SK-N-SH (cell line): ENCODE data around the gene SCD. TPM values are rescaled to one million over a fixed set of nuclear protein-coding genes. Genes with fewer than 3 reads are reported as not detected.
A peak's percentile ranks its signal among the peaks of the same experiment; 100 is the strongest.

ENCODE experiments used
- CTCF ChIA-PET: fragments of 300-600, 350-600 bp; formaldehyde crosslinking; extraction: SDS; loops from one replicate; lab custom pipeline; 2021; lab: Yijun Ruan, JAX
- POLR2A ChIA-PET: fragments of 350-600 bp; sonication (Branson Sonifier 250); formaldehyde crosslinking; extraction: SDS; loops from one replicate; lab custom pipeline; 2020; ENCODE audit warnings: antibody characterized with exemption, inconsistent platforms; lab: Yijun Ruan, JAX
- DNase-seq: peaks from one replicate; pipeline ENCODE4 v3.0.0; 2012
- H2AFZ ChIP-seq: fragments of 200-600 bp; sonication (generic); 2 replicates; pipeline ENCODE4 v1.8.1; 2016; ENCODE audit warnings: antibody characterized with exemption, mild to moderate bottlenecking, low read depth
- H3F3A ChIP-seq: fragments of 200-600 bp; sonication (generic); replicated peaks from 2 replicates; pipeline ENCODE3; 2016; ENCODE audit warnings: antibody characterized with exemption, mild to moderate bottlenecking; ENCODE audit not compliant: insufficient read depth
- H3K27ac ChIP-seq, 2 experiments: fragments of 200-500 bp in 1 of 2; fragments of 200-600 bp in 1 of 2; sonication (Bioruptor generic) in 1 of 2; sonication (generic), shearing (Covaris generic) in 1 of 2; 2 replicates each; pipeline versions ENCODE4 v1.5.1 to v1.6.1; 2014 to 2016; ENCODE audit warnings: low read depth in 2 of 2, inconsistent platforms in 1 of 2, low read length in 1 of 2, mild to moderate bottlenecking in 1 of 2, mixed read lengths in 1 of 2
- H3K27me3 ChIP-seq: fragments of 200-600 bp; sonication (generic), shearing (Covaris generic); 2 replicates; pipeline ENCODE4 v1.6.1; 2016; ENCODE audit warnings: mixed run types; ENCODE audit not compliant: insufficient read depth
- H3K36me3 ChIP-seq, 2 experiments: fragments of 200-500 bp in 1 of 2; fragments of 200-600 bp in 1 of 2; sonication (Bioruptor generic) in 1 of 2; sonication (generic) in 1 of 2; replicated peaks in 1 of 2; 2 replicates each; pipeline versions ENCODE3 to v1.5.1; 2014 to 2016; ENCODE audit warnings: low read length in 1 of 2, mild to moderate bottlenecking in 1 of 2; ENCODE audit not compliant: insufficient read depth in 2 of 2, control insufficient read depth in 1 of 2
- H3K4me1 ChIP-seq, 2 experiments: fragments of 200-500 bp in 1 of 2; fragments of 200-600 bp in 1 of 2; sonication (Bioruptor generic) in 1 of 2; sonication (generic), shearing (Covaris generic) in 1 of 2; 2 replicates each; pipeline versions ENCODE4 v1.5.1 to v1.6.1; 2014 to 2016; ENCODE audit warnings: low read depth in 1 of 2, low read length in 1 of 2, mixed run types in 1 of 2; ENCODE audit not compliant: insufficient read depth in 2 of 2, control insufficient read depth in 1 of 2
- H3K4me2 ChIP-seq: fragments of 200-600 bp; sonication (generic), shearing (Covaris generic); 2 replicates; pipeline ENCODE4 v1.6.1; 2017; ENCODE audit warnings: mixed run types
- H3K4me3 ChIP-seq, 2 experiments: fragments of 200-500 bp in 1 of 2; fragments of 200-600 bp in 1 of 2; sonication (Bioruptor generic) in 1 of 2; sonication (generic), shearing (Covaris generic) in 1 of 2; 2 replicates each; pipeline versions ENCODE4 v1.5.1 to v1.8.1; 2014 to 2016; ENCODE audit warnings: low read depth in 2 of 2, inconsistent platforms in 1 of 2, low read length in 1 of 2, mild to moderate bottlenecking in 1 of 2, mixed read lengths in 1 of 2, moderate library complexity in 1 of 2
- H3K79me2 ChIP-seq: fragments of 200-600 bp; sonication (generic); 2 replicates; pipeline ENCODE4 v1.8.1; 2017; ENCODE audit warnings: mild to moderate bottlenecking; ENCODE audit not compliant: insufficient read depth
- H3K9ac ChIP-seq: fragments of 200-600 bp; sonication (generic); 2 replicates; pipeline ENCODE4 v1.6.1; 2017; ENCODE audit warnings: mixed run types
- H3K9me2 ChIP-seq: fragments of 200-600 bp; sonication (generic); 2 replicates; pipeline ENCODE4 v1.6.1; 2017; ENCODE audit warnings: mixed run types
- H3K9me3 ChIP-seq: fragments of 200-600 bp; sonication (generic); 2 replicates; pipeline ENCODE4 v1.6.1; 2017; ENCODE audit warnings: mixed run types, mild to moderate bottlenecking, moderate library complexity
- H4K20me1 ChIP-seq: fragments of 200-600 bp; sonication (generic); 2 replicates; pipeline ENCODE4 v1.6.1; 2017; ENCODE audit warnings: mild to moderate bottlenecking, mixed run types; ENCODE audit not compliant: insufficient read depth
- CHD2 ChIP-seq: fragments of 150-350 bp; IDR thresholded peaks from 2 replicates; pipeline ENCODE4 v1.6.1; 2018; ENCODE audit warnings: low read length; ENCODE audit not compliant: partially characterized antibody
- ELF1 ChIP-seq: IDR thresholded peaks from 2 replicates; pipeline ENCODE4 v1.4.0; 2012
- EZH2phosphoT487 ChIP-seq: fragments of 200-600 bp; sonication (generic); IDR thresholded peaks from 2 replicates; pipeline ENCODE4 v1.6.1; 2017; ENCODE audit warnings: low read depth, mixed run types, mild to moderate bottlenecking, antibody characterized with exemption, moderate library complexity, borderline replicate concordance
- GABPA ChIP-seq: IDR thresholded peaks from 2 replicates; pipeline ENCODE4 v1.4.0; 2012; ENCODE audit warnings: low read depth, mild to moderate bottlenecking
- GATA2 ChIP-seq: sonication (generic); formaldehyde crosslinking; IDR thresholded peaks from 2 replicates; pipeline ENCODE4 v1.5.0; 2020; ENCODE audit warnings: mild to moderate bottlenecking, missing genetic modification reagents
- MXI1 ChIP-seq: IDR thresholded peaks from 2 replicates; pipeline ENCODE4 v1.6.1; 2012; ENCODE audit warnings: mild to moderate bottlenecking, low read depth, low read length, improper control_type of control experiment
- NFIC ChIP-seq: IDR thresholded peaks from 2 replicates; pipeline ENCODE4 v1.4.0; 2012; ENCODE audit warnings: borderline replicate concordance
- NRF1 ChIP-seq: IDR thresholded peaks from 2 replicates; pipeline ENCODE4 v1.6.1; 2012; ENCODE audit warnings: low read depth, mild to moderate bottlenecking, low read length
- RFX5 ChIP-seq: IDR thresholded peaks from 2 replicates; pipeline ENCODE4 v1.6.1; 2012; ENCODE audit warnings: mild to moderate bottlenecking, improper control_type of control experiment, low read length
- SMC3 ChIP-seq: IDR thresholded peaks from 2 replicates; pipeline ENCODE4 v1.6.1; 2012; ENCODE audit warnings: low read depth, low read length, improper control_type of control experiment
- TCF12 ChIP-seq: IDR thresholded peaks from 2 replicates; pipeline ENCODE4 v1.4.0; 2012
- TEAD4 ChIP-seq: IDR thresholded peaks from 2 replicates; pipeline ENCODE4 v1.4.0; 2012; ENCODE audit warnings: mild to moderate bottlenecking, borderline replicate concordance; ENCODE audit not compliant: insufficient read depth
- WGBS: methylation state at CpG from one replicate; pipeline ENCODE4 v1.1.6; 2017; ENCODE audit warnings: low lambda C conversion rate; 5-methylcytosine and 5-hydroxymethylcytosine counted together
- polyA plus RNA-seq, 3 experiments: library from polyadenylated mRNA; depleted of rRNA; stranded (reverse); fragments of >200 nt; gene quantifications; 2 replicates each; pipeline ENCODE4 v1.2.3, GENCODE V29; 2012
- TF ChIP-seq, protein P1 (sequence below): IDR thresholded peaks from 2 replicates; pipeline ENCODE4 v1.4.0; 2012; ENCODE audit warnings: low read depth, borderline replicate concordance
- TF ChIP-seq, protein P2 (sequence below): fragments of 150-350 bp; IDR thresholded peaks from 2 replicates; pipeline ENCODE4 v1.6.1; 2017; ENCODE audit warnings: antibody characterized with exemption, low read length, low read depth, borderline replicate concordance
- TF ChIP-seq, protein P3 (sequence below): fragments of 150-350 bp; IDR thresholded peaks from 2 replicates; pipeline ENCODE4 v1.6.1; 2016; ENCODE audit warnings: mild to moderate bottlenecking, low read depth, low read length
- TF ChIP-seq, protein P4 (sequence below): IDR thresholded peaks from 2 replicates; pipeline ENCODE4 v1.6.1; 2012; ENCODE audit warnings: mild to moderate bottlenecking, low read depth, low read length, moderate library complexity

The SCD gene
- polyA plus RNA-seq, 1 of the 3 experiments (the other 2 are of a cell fraction), result 19.7 TPM

DNA sequence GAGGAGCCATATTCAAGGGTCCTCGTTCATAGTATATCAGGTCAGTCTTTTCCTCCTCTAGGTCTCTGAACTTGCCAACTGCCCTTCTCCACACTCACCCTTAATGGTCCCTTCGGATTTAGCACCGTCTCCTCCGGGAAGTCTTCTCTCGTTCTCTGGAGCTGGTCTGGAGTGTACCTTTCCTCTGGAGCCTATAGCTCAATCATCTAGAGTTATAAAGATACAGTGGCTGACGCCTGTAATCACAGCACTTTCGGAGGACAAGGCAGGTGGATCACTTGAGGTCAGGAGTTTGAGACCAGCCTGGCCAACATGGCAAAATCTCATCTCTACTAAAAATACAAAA lies 4.4 kb upstream of the SCD start:
- Histone ChIP-seq H3K4me3 (no peak overlapping the region), H3K36me3 (no peaks in the 10 kb centered on the region), H3K4me1 (peaks cover 0 to 21% of the 10 kb centered on the region in 2 experiments; a peak in 1 of 4 replicates), H2AFZ (no peak overlapping the region), H3K4me2 (no peak overlapping the region), H3K9ac (no peak overlapping the region), H4K20me1 (no peaks in the 10 kb centered on the region), H3K27me3 (no peaks in the 10 kb centered on the region; the same call in 1 of the 2 replicates), H3K79me2 (no peaks in the 10 kb centered on the region), H3F3A (peaks cover 4% of the 10 kb centered on the region), H3K9me3 (no peaks in the 10 kb centered on the region), H3K27ac (peak overlapping the region in 1 of 2 experiments; percentile 11; a peak in 1 of 4 replicates), H3K9me2 (no peaks in the 10 kb centered on the region)
- CTCF ChIA-PET, result interaction anchor here (0.6 to 24.3 kb wide), 13 partner anchors 9 to 206 kb away, joined by 3 to 432 read pairs (median 3); partner anchors contain the start of genes PKD2L1 and SEC31B
- TF ChIP-seq, protein P1, sequence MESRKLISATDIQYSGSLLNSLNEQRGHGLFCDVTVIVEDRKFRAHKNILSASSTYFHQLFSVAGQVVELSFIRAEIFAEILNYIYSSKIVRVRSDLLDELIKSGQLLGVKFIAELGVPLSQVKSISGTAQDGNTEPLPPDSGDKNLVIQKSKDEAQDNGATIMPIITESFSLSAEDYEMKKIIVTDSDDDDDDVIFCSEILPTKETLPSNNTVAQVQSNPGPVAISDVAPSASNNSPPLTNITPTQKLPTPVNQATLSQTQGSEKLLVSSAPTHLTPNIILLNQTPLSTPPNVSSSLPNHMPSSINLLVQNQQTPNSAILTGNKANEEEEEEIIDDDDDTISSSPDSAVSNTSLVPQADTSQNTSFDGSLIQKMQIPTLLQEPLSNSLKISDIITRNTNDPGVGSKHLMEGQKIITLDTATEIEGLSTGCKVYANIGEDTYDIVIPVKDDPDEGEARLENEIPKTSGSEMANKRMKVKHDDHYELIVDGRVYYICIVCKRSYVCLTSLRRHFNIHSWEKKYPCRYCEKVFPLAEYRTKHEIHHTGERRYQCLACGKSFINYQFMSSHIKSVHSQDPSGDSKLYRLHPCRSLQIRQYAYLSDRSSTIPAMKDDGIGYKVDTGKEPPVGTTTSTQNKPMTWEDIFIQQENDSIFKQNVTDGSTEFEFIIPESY, result no peak
- TF ChIP-seq ELF1 (no peak), GABPA (no peak), CHD2 (no peak), TEAD4 (no peak), NRF1 (no peak), NFIC (no peak), EZH2phosphoT487 (no peak), GATA2 (CRISPR knock-in tag) (no peak), SMC3 (no peak), MXI1 (no peak), TCF12 (no peak), RFX5 (no peak)
- TF ChIP-seq, protein P2, sequence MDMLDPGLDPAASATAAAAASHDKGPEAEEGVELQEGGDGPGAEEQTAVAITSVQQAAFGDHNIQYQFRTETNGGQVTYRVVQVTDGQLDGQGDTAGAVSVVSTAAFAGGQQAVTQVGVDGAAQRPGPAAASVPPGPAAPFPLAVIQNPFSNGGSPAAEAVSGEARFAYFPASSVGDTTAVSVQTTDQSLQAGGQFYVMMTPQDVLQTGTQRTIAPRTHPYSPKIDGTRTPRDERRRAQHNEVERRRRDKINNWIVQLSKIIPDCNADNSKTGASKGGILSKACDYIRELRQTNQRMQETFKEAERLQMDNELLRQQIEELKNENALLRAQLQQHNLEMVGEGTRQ, result no peak
- TF ChIP-seq, protein P3, sequence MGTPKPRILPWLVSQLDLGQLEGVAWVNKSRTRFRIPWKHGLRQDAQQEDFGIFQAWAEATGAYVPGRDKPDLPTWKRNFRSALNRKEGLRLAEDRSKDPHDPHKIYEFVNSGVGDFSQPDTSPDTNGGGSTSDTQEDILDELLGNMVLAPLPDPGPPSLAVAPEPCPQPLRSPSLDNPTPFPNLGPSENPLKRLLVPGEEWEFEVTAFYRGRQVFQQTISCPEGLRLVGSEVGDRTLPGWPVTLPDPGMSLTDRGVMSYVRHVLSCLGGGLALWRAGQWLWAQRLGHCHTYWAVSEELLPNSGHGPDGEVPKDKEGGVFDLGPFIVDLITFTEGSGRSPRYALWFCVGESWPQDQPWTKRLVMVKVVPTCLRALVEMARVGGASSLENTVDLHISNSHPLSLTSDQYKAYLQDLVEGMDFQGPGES, result no peak
- TF ChIP-seq, protein P4, sequence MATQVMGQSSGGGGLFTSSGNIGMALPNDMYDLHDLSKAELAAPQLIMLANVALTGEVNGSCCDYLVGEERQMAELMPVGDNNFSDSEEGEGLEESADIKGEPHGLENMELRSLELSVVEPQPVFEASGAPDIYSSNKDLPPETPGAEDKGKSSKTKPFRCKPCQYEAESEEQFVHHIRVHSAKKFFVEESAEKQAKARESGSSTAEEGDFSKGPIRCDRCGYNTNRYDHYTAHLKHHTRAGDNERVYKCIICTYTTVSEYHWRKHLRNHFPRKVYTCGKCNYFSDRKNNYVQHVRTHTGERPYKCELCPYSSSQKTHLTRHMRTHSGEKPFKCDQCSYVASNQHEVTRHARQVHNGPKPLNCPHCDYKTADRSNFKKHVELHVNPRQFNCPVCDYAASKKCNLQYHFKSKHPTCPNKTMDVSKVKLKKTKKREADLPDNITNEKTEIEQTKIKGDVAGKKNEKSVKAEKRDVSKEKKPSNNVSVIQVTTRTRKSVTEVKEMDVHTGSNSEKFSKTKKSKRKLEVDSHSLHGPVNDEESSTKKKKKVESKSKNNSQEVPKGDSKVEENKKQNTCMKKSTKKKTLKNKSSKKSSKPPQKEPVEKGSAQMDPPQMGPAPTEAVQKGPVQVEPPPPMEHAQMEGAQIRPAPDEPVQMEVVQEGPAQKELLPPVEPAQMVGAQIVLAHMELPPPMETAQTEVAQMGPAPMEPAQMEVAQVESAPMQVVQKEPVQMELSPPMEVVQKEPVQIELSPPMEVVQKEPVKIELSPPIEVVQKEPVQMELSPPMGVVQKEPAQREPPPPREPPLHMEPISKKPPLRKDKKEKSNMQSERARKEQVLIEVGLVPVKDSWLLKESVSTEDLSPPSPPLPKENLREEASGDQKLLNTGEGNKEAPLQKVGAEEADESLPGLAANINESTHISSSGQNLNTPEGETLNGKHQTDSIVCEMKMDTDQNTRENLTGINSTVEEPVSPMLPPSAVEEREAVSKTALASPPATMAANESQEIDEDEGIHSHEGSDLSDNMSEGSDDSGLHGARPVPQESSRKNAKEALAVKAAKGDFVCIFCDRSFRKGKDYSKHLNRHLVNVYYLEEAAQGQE, result no peak
- 84% methylated on average over 7 of the region's 7 CpGs for WGBS
- POLR2A ChIA-PET, result no interaction called here
- no peak for DNase-seq
